Tibial artery (tissue), 4 donors: ENCODE measurements around the gene AGXT.

Experiments
- DNase-seq, 2 donors: peaks; one replicate each; pipeline ENCODE4 v3.0.0-alpha.2; 2019
- H3K27ac ChIP-seq, 2 donors: fragments of 200-600 bp; sonication (generic) in 1 of 2; 1 replicate in 1 of 2; 2 replicates in 1 of 2; pipeline ENCODE4 v1.5.1; 2018 to 2019; ENCODE audit warnings: mild to moderate bottlenecking in 1 of 2
- H3K27me3 ChIP-seq, 2 donors: fragments of 200-600 bp; sonication (generic) in 1 of 2; one replicate each; pipeline versions ENCODE4 v1.5.1 to v1.6.0; 2016 to 2019
- H3K36me3 ChIP-seq, 3 donors: fragments of 200-600 bp; sonication (generic) in 2 of 3; one replicate each; pipeline ENCODE4 v1.5.1; 2016 to 2019; ENCODE audit warnings: mild to moderate bottlenecking in 2 of 3
- H3K4me1 ChIP-seq, 4 donors: fragments of 200-600 bp; sonication (generic) in 2 of 4; 1 replicate in 3 of 4; 2 replicates in 1 of 4; pipeline ENCODE4 v1.5.1; 2016 to 2019
- H3K4me3 ChIP-seq, 2 donors: fragments of 200-600 bp; sonication (generic) in 1 of 2; 1 replicate in 1 of 2; 2 replicates in 1 of 2; pipeline ENCODE4 v1.5.1; 2018 to 2019; ENCODE audit warnings: mild to moderate bottlenecking in 2 of 2
- H3K9me3 ChIP-seq, 3 donors: fragments of 200-600 bp; sonication (generic) in 1 of 3; one replicate each; pipeline ENCODE4 v1.5.1; 2016 to 2019
- intact Hi-C: fragments of 100-400 bp; cut with DNase I; formaldehyde crosslinking; loops from one replicate; pipeline ENCODE4 v1.15.0; 2023; ENCODE audit warnings: low total_unique reads
- TF ChIP-seq, protein P1 (sequence below), 2 experiments: fragments of 200-600 bp in 1 of 2; fragments of 450-650 bp in 1 of 2; IDR thresholded peaks; one replicate each; pipeline ENCODE4 v1.5.1; 2017 to 2019; ENCODE audit warnings: antibody characterized with exemption in 2 of 2, mild to moderate bottlenecking in 1 of 2, moderate library complexity in 1 of 2

AGXT gene

GRCh38 chr2:240925568-240926515, 57.2 kb downstream of the AGXT start:
- Histone ChIP-seq H3K36me3 (no peaks in the 10 kb centered on the region), H3K4me3 (no peak overlapping the region), H3K9me3 (peaks cover 0 to 15% (median 10%) of the 10 kb centered on the region in 3 donors), H3K27me3 (peaks cover 0 to 35% of the 10 kb centered on the region in 2 donors), H3K4me1 (peaks cover 0 to 11% (median 1%) of the 10 kb centered on the region in 4 donors), H3K27ac (no peak overlapping the region)
- TF ChIP-seq, protein P1, sequence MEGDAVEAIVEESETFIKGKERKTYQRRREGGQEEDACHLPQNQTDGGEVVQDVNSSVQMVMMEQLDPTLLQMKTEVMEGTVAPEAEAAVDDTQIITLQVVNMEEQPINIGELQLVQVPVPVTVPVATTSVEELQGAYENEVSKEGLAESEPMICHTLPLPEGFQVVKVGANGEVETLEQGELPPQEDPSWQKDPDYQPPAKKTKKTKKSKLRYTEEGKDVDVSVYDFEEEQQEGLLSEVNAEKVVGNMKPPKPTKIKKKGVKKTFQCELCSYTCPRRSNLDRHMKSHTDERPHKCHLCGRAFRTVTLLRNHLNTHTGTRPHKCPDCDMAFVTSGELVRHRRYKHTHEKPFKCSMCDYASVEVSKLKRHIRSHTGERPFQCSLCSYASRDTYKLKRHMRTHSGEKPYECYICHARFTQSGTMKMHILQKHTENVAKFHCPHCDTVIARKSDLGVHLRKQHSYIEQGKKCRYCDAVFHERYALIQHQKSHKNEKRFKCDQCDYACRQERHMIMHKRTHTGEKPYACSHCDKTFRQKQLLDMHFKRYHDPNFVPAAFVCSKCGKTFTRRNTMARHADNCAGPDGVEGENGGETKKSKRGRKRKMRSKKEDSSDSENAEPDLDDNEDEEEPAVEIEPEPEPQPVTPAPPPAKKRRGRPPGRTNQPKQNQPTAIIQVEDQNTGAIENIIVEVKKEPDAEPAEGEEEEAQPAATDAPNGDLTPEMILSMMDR (IDR thresholded peaks at IDR 0.05): no peak
- peak; percentile 15 to 63 for DNase-seq
- intact Hi-C loops: no loop called here

DNA sequence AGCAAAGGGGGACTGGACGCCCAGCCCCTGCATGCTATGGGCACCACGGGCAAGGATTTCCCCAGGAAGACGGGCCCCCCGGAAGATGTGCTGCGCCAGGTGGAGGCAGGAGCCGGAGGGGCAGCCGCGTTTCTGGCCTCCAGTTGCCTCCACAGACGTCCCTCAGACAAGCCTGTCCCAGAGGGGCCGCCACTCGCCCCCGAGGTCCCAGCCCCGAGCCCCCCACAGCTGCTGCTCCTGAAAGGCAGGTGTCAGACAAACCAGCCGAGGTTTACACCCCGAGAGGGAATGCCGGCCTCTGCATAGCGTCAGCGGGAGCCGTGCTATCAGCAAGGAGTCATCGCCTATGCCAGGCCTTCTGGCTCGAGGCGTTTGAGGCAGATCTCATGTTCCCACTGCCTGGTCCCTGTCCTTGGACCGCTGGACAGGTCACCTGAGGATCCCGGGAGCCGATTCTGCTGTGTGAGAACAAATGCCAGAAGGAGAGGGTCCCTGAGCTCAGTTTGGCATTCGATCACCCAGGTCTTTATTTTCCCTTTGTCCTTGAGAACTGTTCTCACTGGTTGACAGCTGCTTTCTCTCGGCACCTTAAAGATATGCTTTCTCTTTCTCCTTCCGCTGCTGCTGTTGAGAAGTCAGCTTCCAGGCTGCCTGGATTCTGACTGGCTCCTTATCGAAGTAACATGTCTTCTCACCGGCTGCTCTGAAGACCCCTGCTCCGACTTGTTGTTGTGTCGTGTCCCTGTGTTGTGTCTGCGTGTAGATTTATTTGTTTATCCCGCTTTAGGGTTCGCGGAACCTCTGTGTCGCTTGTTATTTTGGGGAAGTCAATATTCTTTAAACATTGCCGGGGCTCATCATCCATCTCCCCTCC, 58.1 kb downstream of the AGXT start:
- peak; percentile 16 to 62 for DNase-seq
- Histone ChIP-seq H3K36me3 (no peaks in the 10 kb centered on the region), H3K27ac (no peak overlapping the region), H3K4me1 (peaks cover 0 to 2% (median under 1%) of the 10 kb centered on the region in 4 donors), H3K9me3 (peaks cover 0 to 15% (median 10%) of the 10 kb centered on the region in 3 donors), H3K27me3 (peaks cover 0 to 34% of the 10 kb centered on the region in 2 donors), H3K4me3 (no peak overlapping the region)
- TF ChIP-seq, protein P1 (IDR thresholded peaks at IDR 0.05): no peak
- intact Hi-C loops: no loop called here

DNA sequence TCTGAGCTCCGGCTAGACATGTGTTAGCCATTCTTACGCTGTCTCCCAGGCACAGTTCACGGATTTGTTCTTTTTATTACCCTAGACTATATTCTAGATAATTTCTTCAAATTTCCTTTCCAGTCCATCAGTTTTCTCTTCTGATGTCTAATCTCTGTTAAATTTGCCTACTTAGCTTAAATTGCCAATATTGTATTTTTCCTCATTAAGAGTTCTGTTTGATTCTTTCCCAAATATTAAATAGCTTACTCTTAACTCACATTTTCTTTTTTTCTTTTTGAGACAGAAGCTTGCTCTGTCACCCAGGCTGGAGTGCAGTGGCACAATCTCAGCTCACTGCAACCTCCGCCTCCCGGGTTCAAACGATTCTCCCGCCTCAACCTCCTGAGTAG, 58.8 kb downstream of the AGXT start:
- TF ChIP-seq, protein P1 (IDR thresholded peaks at IDR 0.05): no peak
- H3K4me1 ChIP-seq: no peaks in the 10 kb centered on the region
- peaks cover 0 to 15% (median 10%) of the 10 kb centered on the region in 3 donors for H3K9me3 ChIP-seq
- no peak overlapping the region for H3K27ac ChIP-seq
- no peaks in the 10 kb centered on the region for H3K36me3 ChIP-seq
- H3K27me3 ChIP-seq: peaks cover 0 to 34% of the 10 kb centered on the region in 2 donors
- no peak overlapping the region for H3K4me3 ChIP-seq
- no peak for DNase-seq
- intact Hi-C loops: no loop called here

DNA sequence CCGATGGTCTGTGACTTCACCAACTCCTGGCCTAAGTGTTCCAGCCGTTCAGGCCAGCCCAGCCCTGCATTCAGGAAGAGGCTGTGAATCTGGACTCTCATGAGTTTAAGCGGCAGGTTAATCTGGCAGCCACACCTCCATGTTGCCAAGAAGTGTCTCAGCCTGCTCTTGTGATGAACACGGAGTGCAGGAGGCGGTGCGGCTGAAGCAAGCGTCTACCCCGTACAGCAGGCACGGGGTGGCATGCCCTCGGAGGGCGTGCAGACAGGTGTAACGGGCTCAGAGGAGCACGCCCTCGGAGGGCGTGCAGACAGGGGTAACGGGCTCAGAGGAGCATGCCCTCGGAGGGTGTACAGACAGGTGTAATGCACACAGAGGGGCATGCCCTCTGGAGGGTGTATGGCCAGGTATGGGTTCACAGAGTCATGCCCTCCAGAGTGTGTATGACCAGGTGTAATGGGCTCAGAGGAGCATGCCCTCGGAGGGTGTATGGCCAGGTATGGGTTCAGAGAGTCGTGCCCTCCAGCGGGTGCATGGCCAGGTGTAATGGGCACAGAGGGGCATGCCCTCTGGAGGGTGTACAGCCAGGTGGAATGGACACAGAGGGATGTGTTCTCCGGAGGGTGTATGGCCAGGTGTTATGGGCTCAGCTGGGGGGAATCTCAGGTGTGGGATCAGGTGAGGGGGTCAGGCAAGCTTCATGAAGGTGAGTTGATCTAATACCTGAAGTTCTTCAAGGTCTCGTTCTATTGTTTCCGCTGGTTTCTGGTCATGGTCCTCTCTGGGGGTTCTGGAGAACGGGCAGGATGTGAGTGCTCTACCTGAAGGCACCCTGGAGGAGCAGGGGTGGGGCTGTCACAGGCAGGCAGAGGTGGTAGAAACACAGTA, 60.1 kb downstream of the AGXT start:
- Histone ChIP-seq H3K4me3 (no peak overlapping the region), H3K36me3 (no peaks in the 10 kb centered on the region), H3K27me3 (peaks cover 0 to 36% of the 10 kb centered on the region in 2 donors), H3K27ac (no peak overlapping the region), H3K4me1 (no peaks in the 10 kb centered on the region), H3K9me3 (peaks cover 0 to 15% (median 10%) of the 10 kb centered on the region in 3 donors)
- TF ChIP-seq, protein P1 (IDR thresholded peaks at IDR 0.05): no peak
- DNase-seq: no peak
- intact Hi-C loops: no loop called here
